BE2C (cell line): Measurements from ENCODE around the gene APBB1IP. TPM values are rescaled to one million over a fixed set of nuclear protein-coding genes. Genes with fewer than 3 reads are reported as not detected.
"Not testable (repeated sequence)": the region's sequence is repeated elsewhere in the genome, so short reads cannot be mapped to it uniquely, and the experiment has no call there.

Source experiments
- DNase-seq: peaks from one replicate; pipeline ENCODE4 v3.0.0-alpha.2; 2020
- H3K27me3 ChIP-seq: fragments of 250-450 bp; sonication (Bioruptor Pico); 2 replicates; pipeline ENCODE4 v1.5.1; 2020; ENCODE audit warnings: mild to moderate bottlenecking
- H3K36me3 ChIP-seq: fragments of 250-450 bp; sonication (Bioruptor Pico); 2 replicates; pipeline ENCODE4 v1.5.1; 2020; ENCODE audit warnings: mild to moderate bottlenecking
- H3K4me1 ChIP-seq: fragments of 250-450 bp; sonication (Bioruptor Pico); 2 replicates; pipeline ENCODE4 v1.5.1; 2020
- H3K4me3 ChIP-seq: 2 replicates; pipeline ENCODE4 v1.5.1; 2011; ENCODE audit warnings: low read depth, low read length
- H3K9me3 ChIP-seq: fragments of 250-450 bp; sonication (Bioruptor Pico); 2 replicates; pipeline ENCODE4 v1.5.1; 2020
- CTCF ChIP-seq: IDR thresholded peaks from 2 replicates; pipeline ENCODE4 v1.5.1; 2012; ENCODE audit warnings: mild to moderate bottlenecking, low read depth, low read length
- polyA plus RNA-seq: library from polyadenylated mRNA; unstranded; fragments of >200 nt; gene quantifications from one replicate; pipeline ENCODE4 v1.2.1, GENCODE V29; 2012; ENCODE audit warnings: low read depth, missing spikeins; ENCODE audit not compliant: insufficient read length, insufficient read depth

The APBB1IP gene
- polyA plus RNA-seq, result not detected

GRCh38 chr10:26437637-26438461, at the start of gene APBB1IP:
TSS of gene APBB1IP (plus strand) at chr10:26438341. CDS start at chr10:26492327, 53,986 bp downstream.
- no peak for TF ChIP-seq CTCF
- Histone ChIP-seq H3K36me3 (no peaks in the 10 kb centered on the region), H3K27me3 (peaks cover 14% of the 10 kb centered on the region; the same call in 1 of the 2 replicates), H3K9me3 (no peaks in the 10 kb centered on the region), H3K4me3 (no peak within 1 kb of the TSS), H3K4me1 (no peaks in the 10 kb centered on the region)
- DNase-seq, result no peak

GRCh38 chr10:26389533-26389932, 48.6 kb upstream of the APBB1IP start:
- Histone ChIP-seq H3K4me3 (no peak overlapping the region), H3K9me3 (no peaks in the 10 kb centered on the region), H3K27me3 (no peaks in the 10 kb centered on the region), H3K36me3 (no peaks in the 10 kb centered on the region), H3K4me1 (no peaks in the 10 kb centered on the region)
- DNase-seq, result no peak
- no peak for TF ChIP-seq CTCF

GRCh38 chr10:26391701-26392695, 46.1 kb upstream of the APBB1IP start:
- no peak for TF ChIP-seq CTCF
- no peak overlapping the region for H3K4me3 ChIP-seq

GRCh38 chr10:26398353-26398752, 39.8 kb upstream of the APBB1IP start:
- H3K27me3 ChIP-seq, result not testable (repeated sequence)

More at GRCh38 chr10:26391701-26392695, 46.1 kb upstream of the APBB1IP start:
- Histone ChIP-seq H3K36me3 (no peaks in the 10 kb centered on the region), H3K4me1 (no peaks in the 10 kb centered on the region), H3K27me3 (no peaks in the 10 kb centered on the region), H3K9me3 (no peaks in the 10 kb centered on the region)
- no peak for DNase-seq

GRCh38 chr10:26407406-26407969, 30.7 kb upstream of the APBB1IP start:
- H3K4me1 ChIP-seq, result no peaks in the 10 kb centered on the region
- no peak for DNase-seq
- no peaks in the 10 kb centered on the region for H3K9me3 ChIP-seq
- no peaks in the 10 kb centered on the region for H3K36me3 ChIP-seq
- no peak for TF ChIP-seq CTCF
- H3K4me3 ChIP-seq, result no peak overlapping the region
- H3K27me3 ChIP-seq, result no peaks in the 10 kb centered on the region

More at GRCh38 chr10:26398353-26398752, 39.8 kb upstream of the APBB1IP start:
- H3K4me3 ChIP-seq, H3K36me3 ChIP-seq, DNase-seq, H3K4me1 ChIP-seq, H3K9me3 ChIP-seq: not testable (repeated sequence)

GRCh38 chr10:26408858-26409494, 29.2 kb upstream of the APBB1IP start:
- DNase-seq, result no peak
- H3K4me3 ChIP-seq, result no peak overlapping the region
- TF ChIP-seq CTCF, result no peak
- H3K36me3 ChIP-seq, result no peaks in the 10 kb centered on the region
- no peaks in the 10 kb centered on the region for H3K9me3 ChIP-seq
- H3K4me1 ChIP-seq, result no peaks in the 10 kb centered on the region
- H3K27me3 ChIP-seq, result no peaks in the 10 kb centered on the region
